ENCODE data around the gene TAGLN3. TPM values are rescaled to one million over a fixed set of nuclear protein-coding genes. Genes with fewer than 3 reads are reported as not detected.

TAGLN3 gene
- total RNA-seq, 1 experiment from 2014 or later, result not detected

- Histone ChIP-seq H3K4me2 (no peak overlapping the region), H3K9me2 (ENCODE audit: insufficient read depth) (no peaks in the 10 kb centered on the region), H3K4me1 (replicated peaks; ENCODE audit: insufficient read depth) (peaks cover 15% of the 10 kb centered on the region; the same call in 1 of the 2 replicates), H3K4me3 (no peak overlapping the region), H3K79me2 (ENCODE audit: low read depth) (no peaks in the 10 kb centered on the region), H4K20me1 (ENCODE audit: insufficient read depth) (no peaks in the 10 kb centered on the region), H3K27ac (no peak overlapping the region), H2AFZ (no peak overlapping the region), H3F3A (ENCODE audit: insufficient read depth, low read depth) (no peaks in the 10 kb centered on the region), H3K36me3 (ENCODE audit: low read depth) (no peaks in the 10 kb centered on the region), H3K27me3 (ENCODE audit: insufficient read depth, low read depth) (no peaks in the 10 kb centered on the region), H3K9me3 (ENCODE audit: insufficient read depth, low read depth) (no peaks in the 10 kb centered on the region)
- CTCF ChIA-PET, result interaction anchor here (0.5 kb wide), 1 partner anchor 14 kb away, joined by 3 read pairs; no protein-coding TSS in a partner anchor
- intact Hi-C loops (cut with micrococcal nuclease; ENCODE audit: unreplicated experiment), result no loop called here
- no TSS peak for BruUV-seq (replicated peaks)
- TF ChIP-seq, protein P1, sequence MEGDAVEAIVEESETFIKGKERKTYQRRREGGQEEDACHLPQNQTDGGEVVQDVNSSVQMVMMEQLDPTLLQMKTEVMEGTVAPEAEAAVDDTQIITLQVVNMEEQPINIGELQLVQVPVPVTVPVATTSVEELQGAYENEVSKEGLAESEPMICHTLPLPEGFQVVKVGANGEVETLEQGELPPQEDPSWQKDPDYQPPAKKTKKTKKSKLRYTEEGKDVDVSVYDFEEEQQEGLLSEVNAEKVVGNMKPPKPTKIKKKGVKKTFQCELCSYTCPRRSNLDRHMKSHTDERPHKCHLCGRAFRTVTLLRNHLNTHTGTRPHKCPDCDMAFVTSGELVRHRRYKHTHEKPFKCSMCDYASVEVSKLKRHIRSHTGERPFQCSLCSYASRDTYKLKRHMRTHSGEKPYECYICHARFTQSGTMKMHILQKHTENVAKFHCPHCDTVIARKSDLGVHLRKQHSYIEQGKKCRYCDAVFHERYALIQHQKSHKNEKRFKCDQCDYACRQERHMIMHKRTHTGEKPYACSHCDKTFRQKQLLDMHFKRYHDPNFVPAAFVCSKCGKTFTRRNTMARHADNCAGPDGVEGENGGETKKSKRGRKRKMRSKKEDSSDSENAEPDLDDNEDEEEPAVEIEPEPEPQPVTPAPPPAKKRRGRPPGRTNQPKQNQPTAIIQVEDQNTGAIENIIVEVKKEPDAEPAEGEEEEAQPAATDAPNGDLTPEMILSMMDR (conservative IDR thresholded peaks at IDR 0.05), result no peak
- no peak for TF ChIP-seq EZH2 (IDR thresholded peaks at IDR 0.05; ENCODE audit: low read depth)
- POLR2A ChIA-PET (ENCODE audit: unreplicated experiment), result no interaction called here
- no peak for DNase-seq
Measured at GRCh38 chr3:112005091-112005672, 6.5 kb downstream of the TAGLN3 start.

- no peak overlapping the region for H3K4me3 ChIP-seq
- no peak overlapping the region for H3K27ac ChIP-seq
- POLR2A ChIA-PET (ENCODE audit: unreplicated experiment), result no interaction called here
- H3K79me2 ChIP-seq (ENCODE audit: low read depth), result no peaks in the 10 kb centered on the region
- no peak overlapping the region for H2AFZ ChIP-seq
- TF ChIP-seq, protein P1 (conservative IDR thresholded peaks at IDR 0.05), result no peak
- TF ChIP-seq EZH2 (IDR thresholded peaks at IDR 0.05; ENCODE audit: low read depth), result no peak
- H3K9me3 ChIP-seq (ENCODE audit: insufficient read depth, low read depth), result no peaks in the 10 kb centered on the region
- no peak overlapping the region for H3K4me2 ChIP-seq
- peaks cover 6% of the 10 kb centered on the region; the same call in 1 of the 2 replicates for H3K4me1 ChIP-seq (replicated peaks; ENCODE audit: insufficient read depth)
- no peaks in the 10 kb centered on the region for H3K9me2 ChIP-seq (ENCODE audit: insufficient read depth)
- no peaks in the 10 kb centered on the region for H3F3A ChIP-seq (ENCODE audit: insufficient read depth, low read depth)
- no peaks in the 10 kb centered on the region for H3K27me3 ChIP-seq (ENCODE audit: insufficient read depth, low read depth)
- no peaks in the 10 kb centered on the region for H3K36me3 ChIP-seq (ENCODE audit: low read depth)
- CTCF ChIA-PET, result interaction anchor here (1.1 to 1.2 kb wide), 2 partner anchors 15 to 292 kb away, joined by 3 to 4 read pairs; no protein-coding TSS in a partner anchor
- no TSS peak for BruUV-seq (replicated peaks)
- intact Hi-C loops (cut with micrococcal nuclease; ENCODE audit: unreplicated experiment), result no loop called here
- no peaks in the 10 kb centered on the region for H4K20me1 ChIP-seq (ENCODE audit: insufficient read depth)
- DNase-seq, result no peak
Measured at GRCh38 chr3:112007633-112008032, 8.9 kb downstream of the TAGLN3 start.

- Histone ChIP-seq H3K27me3 (ENCODE audit: insufficient read depth, low read depth) (no peaks in the 10 kb centered on the region), H3K9me3 (ENCODE audit: insufficient read depth, low read depth) (no peaks in the 10 kb centered on the region), H4K20me1 (ENCODE audit: insufficient read depth) (no peaks in the 10 kb centered on the region), H3F3A (ENCODE audit: insufficient read depth, low read depth) (no peaks in the 10 kb centered on the region), H2AFZ (no peak overlapping the region), H3K4me2 (no peak overlapping the region), H3K9me2 (ENCODE audit: insufficient read depth) (no peaks in the 10 kb centered on the region), H3K4me3 (no peak overlapping the region), H3K27ac (no peak overlapping the region), H3K79me2 (ENCODE audit: low read depth) (no peaks in the 10 kb centered on the region), H3K4me1 (replicated peaks; ENCODE audit: insufficient read depth) (no peaks in the 10 kb centered on the region), H3K36me3 (ENCODE audit: low read depth) (no peaks in the 10 kb centered on the region)
- no peak for DNase-seq
- ChIA-PET CTCF (no interaction called here), POLR2A (ENCODE audit: unreplicated experiment) (no interaction called here)
- no TSS peak for BruUV-seq (replicated peaks)
- intact Hi-C loops (cut with micrococcal nuclease; ENCODE audit: unreplicated experiment), result loop anchor here (5.0 kb wide), 1 partner anchor 432 kb away; no protein-coding TSS in a partner anchor
- no peak for TF ChIP-seq EZH2 (IDR thresholded peaks at IDR 0.05; ENCODE audit: low read depth)
- TF ChIP-seq, protein P1 (conservative IDR thresholded peaks at IDR 0.05), result no peak
Measured at GRCh38 chr3:112009670-112010069, 10.9 kb downstream of the TAGLN3 start.

Data from PC-9 (cell line).